Measurements from ENCODE around the gene ACBD3. TPM values are rescaled to one million over a fixed set of nuclear protein-coding genes. Genes with fewer than 3 reads are reported as not detected.
A peak's percentile ranks its signal among the peaks of the same experiment; 100 is the strongest.

The ACBD3 gene
- total and polyA plus RNA-seq, 2 donors = 18.9 to 77.0 TPM

- WGBS = 28% methylated on average over 21 of the region's 21 CpGs
- no peaks in the 10 kb centered on the region for H3K36me3 ChIP-seq (ENCODE audit: insufficient read depth)
- no peak overlapping the region for H3K27ac ChIP-seq (ENCODE audit: low read depth)
- DNase-seq (ENCODE audit: extremely low spot score) = no peak
- no peaks in the 10 kb centered on the region for H3K4me1 ChIP-seq (ENCODE audit: insufficient read depth)
- H3K4me3 ChIP-seq (ENCODE audit: low read depth, low read length) = no peak overlapping the region
Observed at GRCh38 chr1:226135059-226135651, 51.4 kb downstream of the ACBD3 start.

DNA sequence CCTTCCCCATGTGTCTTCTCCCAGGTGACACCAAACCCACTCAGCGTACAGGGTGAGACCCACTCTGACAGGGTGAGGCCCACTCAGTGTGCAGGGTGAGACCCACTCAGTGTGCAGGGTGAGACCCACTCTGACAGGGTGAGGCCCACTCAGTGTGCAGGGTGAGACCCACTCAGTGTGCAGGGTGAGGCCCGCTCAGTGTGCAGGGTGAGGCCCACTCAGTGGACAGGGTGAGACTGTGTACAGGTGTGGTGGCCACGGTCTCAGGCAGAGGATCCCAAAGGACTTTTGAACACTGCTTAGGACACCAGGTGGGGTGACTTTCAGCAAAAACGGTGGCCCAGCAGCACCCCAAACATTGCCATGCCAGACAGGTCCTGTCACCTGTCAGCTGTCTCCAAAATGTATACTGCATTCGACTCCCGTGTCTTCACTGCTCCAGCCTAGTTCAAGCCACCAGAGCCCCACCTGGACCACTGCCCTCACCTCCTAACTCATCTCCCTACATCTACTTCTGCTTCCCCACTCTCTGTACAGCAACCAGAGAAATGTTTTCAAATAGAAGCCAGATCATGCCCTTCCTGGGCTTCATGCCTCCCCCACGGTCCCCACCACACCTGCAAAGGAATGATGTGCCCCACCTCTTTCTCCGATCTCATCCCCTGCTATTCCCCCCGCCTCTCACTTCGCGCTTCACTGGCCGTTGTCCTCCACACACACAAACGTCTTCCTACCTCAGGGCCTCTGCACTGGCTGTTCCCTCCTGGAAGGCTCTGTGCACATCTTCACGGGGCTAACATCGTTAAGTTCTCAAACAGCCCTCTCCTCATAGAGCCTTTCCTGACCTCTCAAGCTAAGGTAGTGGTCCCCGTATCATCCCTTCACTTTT lies 52.1 kb downstream of the ACBD3 start:
- 56% methylated on average over 16 of the region's 16 CpGs for WGBS
- no peak for DNase-seq (ENCODE audit: extremely low spot score)
- no peaks in the 10 kb centered on the region for H3K36me3 ChIP-seq (ENCODE audit: insufficient read depth)
- no peak overlapping the region for H3K4me3 ChIP-seq (ENCODE audit: low read depth, low read length)
- no peak overlapping the region for H3K27ac ChIP-seq (ENCODE audit: low read depth)
- H3K4me1 ChIP-seq (ENCODE audit: insufficient read depth) = no peaks in the 10 kb centered on the region

GRCh38 chr1:226133504-226134123 lies 52.9 kb downstream of the ACBD3 start:
- WGBS = 86% methylated on average over 6 of the region's 6 CpGs
- DNase-seq (ENCODE audit: extremely low spot score) = no peak
- Histone ChIP-seq H3K27ac (ENCODE audit: low read depth) (no peak overlapping the region), H3K4me3 (ENCODE audit: low read depth, low read length) (no peak overlapping the region), H3K4me1 (ENCODE audit: insufficient read depth) (no peaks in the 10 kb centered on the region), H3K36me3 (ENCODE audit: insufficient read depth) (no peaks in the 10 kb centered on the region)

GRCh38 chr1:226132728-226133503 lies 53.6 kb downstream of the ACBD3 start:
- no peak overlapping the region for H3K4me3 ChIP-seq (ENCODE audit: low read depth, low read length)
- 75% methylated on average over 17 of the region's 17 CpGs for WGBS
- H3K27ac ChIP-seq (ENCODE audit: low read depth) = no peak overlapping the region
- H3K36me3 ChIP-seq (ENCODE audit: insufficient read depth) = no peaks in the 10 kb centered on the region
- no peak for DNase-seq (ENCODE audit: extremely low spot score)
- no peaks in the 10 kb centered on the region for H3K4me1 ChIP-seq (ENCODE audit: insufficient read depth)

GRCh38 chr1:226131639-226132038 lies 54.9 kb downstream of the ACBD3 start:
- DNase-seq (ENCODE audit: extremely low spot score) = no peak
- Histone ChIP-seq H3K4me3 (ENCODE audit: low read depth, low read length) (no peak overlapping the region), H3K36me3 (ENCODE audit: insufficient read depth) (no peaks in the 10 kb centered on the region), H3K4me1 (ENCODE audit: insufficient read depth) (no peaks in the 10 kb centered on the region), H3K27ac (ENCODE audit: low read depth) (no peak overlapping the region)
- 96% methylated on average over 5 of the region's 5 CpGs for WGBS

DNA sequence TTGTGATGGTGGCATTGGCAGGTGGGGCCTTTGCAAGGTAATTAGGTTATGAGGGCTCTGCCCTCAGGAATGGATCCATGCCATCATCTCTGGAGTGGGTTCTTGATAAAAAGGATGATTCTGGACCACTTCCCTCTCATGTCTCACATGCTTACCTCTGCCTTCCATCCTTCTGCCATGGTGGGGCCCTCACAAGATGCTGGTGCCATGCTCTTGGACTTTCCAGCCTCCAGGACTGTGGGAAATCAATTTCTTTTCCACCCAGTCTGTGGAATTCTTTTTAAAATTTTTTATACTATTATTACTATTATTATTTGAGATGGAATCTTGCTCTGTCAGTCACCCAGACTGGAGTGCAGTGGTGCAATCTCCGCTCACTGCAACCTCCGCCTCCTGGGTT lies 57.3 kb downstream of the ACBD3 start:
- Histone ChIP-seq H3K4me3 (ENCODE audit: low read depth, low read length) (no peak overlapping the region), H3K27ac (ENCODE audit: low read depth) (no peak overlapping the region), H3K4me1 (ENCODE audit: insufficient read depth) (no peaks in the 10 kb centered on the region), H3K36me3 (ENCODE audit: insufficient read depth) (no peaks in the 10 kb centered on the region)
- DNase-seq (ENCODE audit: extremely low spot score) = no peak
- 100% methylated on average over 2 of the region's 2 CpGs for WGBS

DNA sequence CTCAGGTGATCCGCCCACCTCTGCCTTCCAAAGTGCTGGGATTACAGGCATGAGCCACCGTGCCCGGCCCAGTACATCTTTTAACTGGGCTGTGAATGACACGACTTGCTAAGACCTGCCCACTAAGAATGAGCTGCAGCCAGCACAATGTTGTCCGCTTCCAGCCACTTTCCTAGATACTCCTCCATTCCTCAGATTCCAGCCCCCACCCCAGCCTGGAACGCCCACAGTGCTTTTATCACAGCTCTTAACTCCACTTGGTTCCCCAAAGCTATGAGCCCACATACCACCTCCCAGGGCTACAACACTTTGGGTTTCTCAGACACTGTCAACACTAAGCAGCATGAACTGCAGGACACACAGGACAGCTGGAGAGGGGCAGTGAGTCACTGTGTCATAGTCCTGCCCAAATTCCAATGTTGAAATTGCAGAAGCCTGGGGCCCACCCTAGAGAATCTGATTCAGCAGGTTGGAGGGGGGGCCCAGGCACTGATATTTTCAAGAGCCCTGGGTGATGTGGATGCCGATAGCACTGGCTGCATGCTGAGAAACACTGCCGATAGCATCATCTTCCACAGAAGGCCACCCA lies 58.0 kb downstream of the ACBD3 start:
- Histone ChIP-seq H3K4me3 (ENCODE audit: low read depth, low read length) (no peak overlapping the region), H3K27ac (ENCODE audit: low read depth) (no peak overlapping the region), H3K4me1 (ENCODE audit: insufficient read depth) (no peaks in the 10 kb centered on the region), H3K36me3 (ENCODE audit: insufficient read depth) (no peaks in the 10 kb centered on the region)
- DNase-seq (ENCODE audit: extremely low spot score) = no peak
- 65% methylated on average over 8 of the region's 8 CpGs for WGBS

DNA sequence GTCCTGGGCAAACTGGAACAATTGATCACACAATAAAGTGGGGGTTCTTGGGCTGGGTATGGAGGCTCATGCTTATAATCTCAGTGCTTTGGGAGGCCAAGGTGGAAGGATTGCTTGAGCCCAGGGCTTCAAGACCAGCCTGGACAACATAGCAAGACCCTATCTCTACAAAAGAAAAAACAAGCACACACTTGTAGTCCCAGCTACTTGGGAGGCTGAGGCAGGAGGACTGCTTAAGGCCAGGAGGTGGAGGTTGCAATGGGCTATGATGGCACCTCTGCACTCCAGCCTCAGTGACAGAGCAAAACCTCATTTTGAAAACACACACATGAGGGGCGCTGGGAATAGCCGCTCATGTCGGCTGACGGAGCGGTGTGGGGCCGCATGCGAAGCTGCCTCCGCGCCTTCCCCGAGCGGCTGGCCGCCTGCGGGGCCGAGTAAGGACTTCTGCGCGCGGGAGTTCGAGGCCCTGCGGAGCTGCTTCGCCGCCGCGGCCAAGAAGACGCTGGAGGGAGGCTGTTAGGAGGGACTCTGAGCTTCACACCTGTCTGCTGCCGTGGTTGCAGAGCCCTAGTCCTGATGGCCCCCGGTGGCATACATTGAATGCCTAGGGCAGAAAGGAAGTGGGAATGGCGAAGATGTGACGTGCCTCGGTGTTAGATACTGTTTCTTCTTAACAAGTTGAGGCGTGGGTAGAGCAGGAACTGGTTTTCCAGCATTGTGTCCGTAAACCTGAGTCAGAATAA lies 59.5 kb downstream of the ACBD3 start:
- 62% methylated on average over 31 of the region's 31 CpGs for WGBS
- Histone ChIP-seq H3K4me1 (ENCODE audit: insufficient read depth) (no peaks in the 10 kb centered on the region), H3K4me3 (ENCODE audit: low read depth, low read length) (no peak overlapping the region), H3K36me3 (ENCODE audit: insufficient read depth) (no peaks in the 10 kb centered on the region), H3K27ac (ENCODE audit: low read depth) (peak overlapping the region; percentile 1)
- no peak for DNase-seq (ENCODE audit: extremely low spot score)

DNA sequence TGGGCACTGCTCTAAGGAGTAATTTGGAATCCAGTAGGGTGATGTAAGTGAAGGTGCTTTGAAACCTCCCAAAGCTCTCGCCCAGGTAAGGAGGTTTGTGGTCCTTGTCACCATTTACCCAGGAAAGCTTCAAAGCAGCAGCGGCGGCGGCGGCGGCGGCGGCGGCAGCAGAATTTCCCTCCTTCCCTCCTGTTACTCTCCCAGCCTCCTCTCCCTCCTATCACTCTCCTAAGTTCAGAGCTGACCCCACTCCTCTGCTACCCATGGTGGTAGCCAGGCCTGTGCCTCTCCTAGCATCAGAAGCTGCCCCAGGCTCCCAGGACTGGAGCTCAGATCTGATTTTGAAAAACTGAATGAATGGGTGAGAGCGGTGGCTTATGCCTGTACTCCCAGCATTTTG lies 60.7 kb downstream of the ACBD3 start:
- 96% methylated on average over 10 of the region's 10 CpGs for WGBS
- DNase-seq (ENCODE audit: extremely low spot score) = no peak
- Histone ChIP-seq H3K36me3 (ENCODE audit: insufficient read depth) (no peaks in the 10 kb centered on the region), H3K4me1 (ENCODE audit: insufficient read depth) (no peaks in the 10 kb centered on the region), H3K27ac (ENCODE audit: low read depth) (no peak overlapping the region), H3K4me3 (ENCODE audit: low read depth, low read length) (no peak overlapping the region)

GRCh38 chr1:226125097-226125630 lies 61.4 kb downstream of the ACBD3 start:
- H3K27ac ChIP-seq (ENCODE audit: low read depth) = no peak overlapping the region
- no peak for DNase-seq (ENCODE audit: extremely low spot score)
- no peaks in the 10 kb centered on the region for H3K4me1 ChIP-seq (ENCODE audit: insufficient read depth)
- 3% methylated on average over 12 of the region's 12 CpGs for WGBS
- H3K4me3 ChIP-seq (ENCODE audit: low read depth, low read length) = no peak overlapping the region
- H3K36me3 ChIP-seq (ENCODE audit: insufficient read depth) = no peaks in the 10 kb centered on the region

GRCh38 chr1:226123591-226124471 lies 62.7 kb downstream of the ACBD3 start:
- no peak for DNase-seq (ENCODE audit: extremely low spot score)
- Histone ChIP-seq H3K4me1 (ENCODE audit: insufficient read depth) (no peaks in the 10 kb centered on the region), H3K27ac (ENCODE audit: low read depth) (no peak overlapping the region), H3K4me3 (ENCODE audit: low read depth, low read length) (no peak overlapping the region), H3K36me3 (ENCODE audit: insufficient read depth) (no peaks in the 10 kb centered on the region)
- 86% methylated on average over 14 of the region's 14 CpGs for WGBS

GRCh38 chr1:226123212-226123560 lies 63.4 kb downstream of the ACBD3 start:
- no peak for DNase-seq (ENCODE audit: extremely low spot score)
- 88% methylated on average over 4 of the region's 4 CpGs for WGBS
- no peak overlapping the region for H3K27ac ChIP-seq (ENCODE audit: low read depth)
- no peaks in the 10 kb centered on the region for H3K4me1 ChIP-seq (ENCODE audit: insufficient read depth)
- H3K4me3 ChIP-seq (ENCODE audit: low read depth, low read length) = no peak overlapping the region
- no peaks in the 10 kb centered on the region for H3K36me3 ChIP-seq (ENCODE audit: insufficient read depth)

All from urinary bladder (tissue), 4 donors.